ENCODE results near the gene PRKAG2. TPM values are rescaled to one million over a fixed set of nuclear protein-coding genes. Genes with fewer than 3 reads are reported as not detected.

Gene PRKAG2
- total and polyA plus RNA-seq, 2 of the 8 experiments (the other 6 are each of a cell fraction or from before 2014, with no cell fraction given) = 7.5 to 18.1 TPM

GRCh38 chr7:151774951-151775350 is 102.0 kb downstream of the PRKAG2 start:
- Histone ChIP-seq H4K5ac (ENCODE audit: insufficient read length, low read depth, low read length) (no peak overlapping the region), H3K27me3 (replicated peaks in 1 of 4; ENCODE audit: control insufficient read depth in 3 of 4, extremely low read depth in 1 of 4, insufficient read depth in 3 of 4, low read length in 3 of 4) (peaks cover 0 to 1% (median 0%) of the 10 kb centered on the region in 4 experiments; a peak in 1 of 7 replicates), H2BK12ac (ENCODE audit: low read depth, low read length) (no peak overlapping the region), H3K4me1 (replicated peaks in 1 of 4; ENCODE audit: control insufficient read depth in 3 of 4, insufficient read depth in 4 of 4, low read length in 3 of 4) (peaks cover 0 to 4% (median 1%) of the 10 kb centered on the region in 4 experiments; a peak in 2 of 7 replicates), H3K23ac (ENCODE audit: insufficient read length) (no peak overlapping the region), H3K79me2 (ENCODE audit: control insufficient read depth in 1 of 2, insufficient read depth in 2 of 2, low read length in 2 of 2) (no peaks in the 10 kb centered on the region), H3K4ac (replicated peaks; ENCODE audit: insufficient read length, low read depth, low read length) (no peak overlapping the region), H4K8ac (ENCODE audit: extremely low read depth, insufficient read depth, low read length) (no peak overlapping the region), H3K9me3 (ENCODE audit: insufficient read depth in 2 of 2, low read depth in 1 of 2, low read length in 1 of 2) (peaks cover 6 to 10% of the 10 kb centered on the region in 2 experiments; a peak in 2 of 4 replicates), H2BK15ac (ENCODE audit: low read length) (no peak overlapping the region), H4K91ac (replicated peaks; ENCODE audit: insufficient read length, low read length) (no peak overlapping the region), H3K79me1 (ENCODE audit: low read depth, low read length) (no peaks in the 10 kb centered on the region), H3K27ac (ENCODE audit: low read depth, low read length) (no peak overlapping the region), H4K20me1 (replicated peaks in 1 of 2; ENCODE audit: control insufficient read depth in 1 of 2, insufficient read depth in 2 of 2, low read length in 2 of 2) (no peaks in the 10 kb centered on the region), H3K36me3 (ENCODE audit: control insufficient read depth in 2 of 4, insufficient read depth in 4 of 4, low read length in 3 of 4) (no peaks in the 10 kb centered on the region), H3K23me2 (ENCODE audit: low read depth, low read length) (no peaks in the 10 kb centered on the region), H3K4me2 (ENCODE audit: insufficient read depth in 1 of 2, low read depth in 2 of 2, low read length in 2 of 2) (no peak overlapping the region), H3K4me3 (ENCODE audit: extremely low read depth in 1 of 4, insufficient read depth in 2 of 4, low read depth in 3 of 4, low read length in 4 of 4) (no peak overlapping the region), H2BK120ac (replicated peaks; ENCODE audit: low read depth, low read length) (no peak overlapping the region), H2AK5ac (ENCODE audit: low read depth, low read length) (no peak overlapping the region), H3K56ac (replicated peaks; ENCODE audit: insufficient read length, low read depth, low read length) (no peak overlapping the region), H3K9ac (replicated peaks in 1 of 4; ENCODE audit: extremely low read depth in 1 of 4, low read depth in 3 of 4, low read length in 3 of 4) (no peak overlapping the region), H3K18ac (ENCODE audit: extremely low read depth, low read length) (no peak overlapping the region), H2AFZ (ENCODE audit: low read length) (no peak overlapping the region), H2BK5ac (ENCODE audit: low read depth, low read length) (no peak overlapping the region), H3K14ac (ENCODE audit: insufficient read length) (no peak overlapping the region), H2BK20ac (ENCODE audit: low read length) (no peak overlapping the region)
- ChIA-PET POLR2A (ENCODE audit: partially characterized antibody) (interaction anchor here (1.2 kb wide), 1 partner anchor 73 kb away, joined by 3 read pairs; no protein-coding TSS in a partner anchor), CTCF (ENCODE audit: partially characterized antibody) (interaction anchor here (0.6 to 4.8 kb wide), 5 partner anchors 8 to 257 kb away, joined by 3 to 35 read pairs (median 3); no protein-coding TSS in a partner anchor)
- FAIRE-seq (no peak), DNase-seq (ENCODE audit: low read depth in 1 of 2, low spot score in 2 of 2) (no peak)
- WGBS, 2 experiments (ENCODE audit: extremely low coverage in 1 of 2, insufficient coverage in 1 of 2, insufficient read length in 1 of 2, insufficient replicate concordance in 2 of 2, low coverage in 1 of 2, low lambda C conversion rate in 2 of 2, missing lambda C conversion rate in 1 of 2) = 92% methylated on average over 8 of the region's 8 CpGs; no CpG with 5 or more reads in 1 of the 2 experiments
- TF ChIP-seq NRF1 (IDR thresholded peaks at IDR 0.05; ENCODE audit: low read depth, low read length) (no peak), HDAC6 (IDR thresholded peaks at IDR 0.05; ENCODE audit: low read depth, low read length) (no peak), JUND (IDR thresholded peaks at IDR 0.05; ENCODE audit: low read length) (no peak), E2F6 (IDR thresholded peaks at IDR 0.05) (no peak), CBX8 (IDR thresholded peaks at IDR 0.05; ENCODE audit: borderline replicate concordance, low read depth, low read length) (no peak), HDAC2 (IDR thresholded peaks at IDR 0.05; ENCODE audit: borderline replicate concordance in 1 of 2, low read depth in 2 of 2, low read length in 2 of 2) (no peak), POLR2A (IDR thresholded peaks at IDR 0.05; ENCODE audit: control extremely low read depth in 1 of 2, low read depth in 2 of 2, low read length in 2 of 2) (no peak), USF2 (IDR thresholded peaks at IDR 0.05; ENCODE audit: low read length) (no peak), BRCA1 (IDR thresholded peaks at IDR 0.05; ENCODE audit: low read depth, low read length) (no peak), CTBP2 (IDR thresholded peaks at IDR 0.05; ENCODE audit: borderline replicate concordance, insufficient read depth, insufficient read length, low read length) (no peak), TCF12 (IDR thresholded peaks at IDR 0.05; ENCODE audit: low read depth, low read length) (no peak), EZH2 (IDR thresholded peaks at IDR 0.05; ENCODE audit: low read depth, low read length, severe bottlenecking) (no peak)

All from H1 (cell line).